ENCODE measurements around the gene MRPL12.

MRPL12 gene

GRCh38 chr17:81705518-81706231 is 2.5 kb downstream of the MRPL12 start:
- no CpG with 5 or more reads among the region's 30 CpGs for WGBS (ENCODE audit: extremely low coverage, insufficient coverage, low lambda C conversion rate)
- Histone ChIP-seq H3K18ac (ENCODE audit: low read length) (no peak overlapping the region), H3K23ac (ENCODE audit: low read length) (no peak overlapping the region), H3K27me3 (ENCODE audit: insufficient read depth, low read length, poor library complexity) (no peaks in the 10 kb centered on the region), H3K4ac (ENCODE audit: low read depth, low read length) (no peak overlapping the region), H3K4me3 (ENCODE audit: low read length) (no peak overlapping the region), H3K79me1 (ENCODE audit: low read length) (peaks cover 11% of the 10 kb centered on the region), H3K4me2 (ENCODE audit: low read length) (no peak overlapping the region), H2BK15ac (replicated peaks; ENCODE audit: low read depth) (no peak overlapping the region), H2BK5ac (ENCODE audit: low read length) (no peak overlapping the region), H3K36me3 (ENCODE audit: control insufficient read depth, insufficient read depth, low read length) (peaks cover 5% of the 10 kb centered on the region), H3K79me2 (ENCODE audit: control insufficient read depth, insufficient read depth, low read length) (peaks cover 34% of the 10 kb centered on the region), H2BK120ac (ENCODE audit: low read depth, low read length) (no peak overlapping the region), H4K8ac (ENCODE audit: low read depth, low read length) (no peak overlapping the region), H3K56ac (ENCODE audit: low read length) (no peak overlapping the region), H3K27ac (ENCODE audit: low read depth, low read length) (no peak overlapping the region), H4K5ac (ENCODE audit: low read length) (no peak overlapping the region), H3K9ac (ENCODE audit: low read length) (no peak overlapping the region), H2AK5ac (ENCODE audit: low read length) (no peak overlapping the region), H3K4me1 (ENCODE audit: control insufficient read depth, low read depth, low read length) (peaks cover under 1% of the 10 kb centered on the region)
- no peak for DNase-seq

- no peak overlapping the region for H3K4me2 ChIP-seq (ENCODE audit: low read length)
- H2BK5ac ChIP-seq (ENCODE audit: low read length): no peak overlapping the region
- H3K4me1 ChIP-seq (ENCODE audit: control insufficient read depth, low read depth, low read length): peaks cover 4% of the 10 kb centered on the region
- H3K4ac ChIP-seq (ENCODE audit: low read depth, low read length): no peak overlapping the region
- H4K5ac ChIP-seq (ENCODE audit: low read length): no peak overlapping the region
- H3K23ac ChIP-seq (ENCODE audit: low read length): no peak overlapping the region
- DNase-seq: no peak
- H2AK5ac ChIP-seq (ENCODE audit: low read length): no peak overlapping the region
- H2BK15ac ChIP-seq (replicated peaks; ENCODE audit: low read depth): no peak overlapping the region
- no peak overlapping the region for H3K18ac ChIP-seq (ENCODE audit: low read length)
- H3K27ac ChIP-seq (ENCODE audit: low read depth, low read length): no peak overlapping the region
- WGBS (ENCODE audit: extremely low coverage, insufficient coverage, low lambda C conversion rate): no CpG with 5 or more reads among the region's 17 CpGs
- peaks cover 8% of the 10 kb centered on the region for H3K79me1 ChIP-seq (ENCODE audit: low read length)
- H3K27me3 ChIP-seq (ENCODE audit: insufficient read depth, low read length, poor library complexity): no peaks in the 10 kb centered on the region
- H3K36me3 ChIP-seq (ENCODE audit: control insufficient read depth, insufficient read depth, low read length): peaks cover 1% of the 10 kb centered on the region
- H4K8ac ChIP-seq (ENCODE audit: low read depth, low read length): no peak overlapping the region
- no peak overlapping the region for H3K4me3 ChIP-seq (ENCODE audit: low read length)
- H3K56ac ChIP-seq (ENCODE audit: low read length): no peak overlapping the region
- no peak overlapping the region for H3K9ac ChIP-seq (ENCODE audit: low read length)
- no peak overlapping the region for H2BK120ac ChIP-seq (ENCODE audit: low read depth, low read length)
- peaks cover 28% of the 10 kb centered on the region for H3K79me2 ChIP-seq (ENCODE audit: control insufficient read depth, insufficient read depth, low read length)
These were observed 3.1 kb downstream of the MRPL12 start for GRCh38 chr17:81706232-81706611.

- H4K5ac ChIP-seq (ENCODE audit: low read length): no peak overlapping the region
- H2BK5ac ChIP-seq (ENCODE audit: low read length): no peak overlapping the region
- no peak for DNase-seq
- no peak overlapping the region for H3K18ac ChIP-seq (ENCODE audit: low read length)
- peaks cover 8% of the 10 kb centered on the region for H3K79me1 ChIP-seq (ENCODE audit: low read length)
- no peak overlapping the region for H3K9ac ChIP-seq (ENCODE audit: low read length)
- peaks cover 4% of the 10 kb centered on the region for H3K4me1 ChIP-seq (ENCODE audit: control insufficient read depth, low read depth, low read length)
- no peak overlapping the region for H3K27ac ChIP-seq (ENCODE audit: low read depth, low read length)
- no peak overlapping the region for H3K4me2 ChIP-seq (ENCODE audit: low read length)
- H3K56ac ChIP-seq (ENCODE audit: low read length): no peak overlapping the region
- no peak overlapping the region for H4K8ac ChIP-seq (ENCODE audit: low read depth, low read length)
- H2BK120ac ChIP-seq (ENCODE audit: low read depth, low read length): no peak overlapping the region
- H3K27me3 ChIP-seq (ENCODE audit: insufficient read depth, low read length, poor library complexity): no peaks in the 10 kb centered on the region
- no CpG with 5 or more reads among the region's 54 CpGs for WGBS (ENCODE audit: extremely low coverage, insufficient coverage, low lambda C conversion rate)
- H2AK5ac ChIP-seq (ENCODE audit: low read length): no peak overlapping the region
- H3K4ac ChIP-seq (ENCODE audit: low read depth, low read length): no peak overlapping the region
- H3K23ac ChIP-seq (ENCODE audit: low read length): no peak overlapping the region
- H3K36me3 ChIP-seq (ENCODE audit: control insufficient read depth, insufficient read depth, low read length): peaks cover 1% of the 10 kb centered on the region
- H3K4me3 ChIP-seq (ENCODE audit: low read length): no peak overlapping the region
- H2BK15ac ChIP-seq (replicated peaks; ENCODE audit: low read depth): no peak overlapping the region
- H3K79me2 ChIP-seq (ENCODE audit: control insufficient read depth, insufficient read depth, low read length): peaks cover 22% of the 10 kb centered on the region
These were observed 3.8 kb downstream of the MRPL12 start for GRCh38 chr17:81706757-81707624.

GRCh38 chr17:81707725-81708646 is 4.8 kb downstream of the MRPL12 start:
- Histone ChIP-seq H4K8ac (ENCODE audit: low read depth, low read length) (no peak overlapping the region), H3K4me3 (ENCODE audit: low read length) (no peak overlapping the region), H3K4ac (ENCODE audit: low read depth, low read length) (no peak overlapping the region), H3K9ac (ENCODE audit: low read length) (no peak overlapping the region), H2AK5ac (ENCODE audit: low read length) (no peak overlapping the region), H3K79me1 (ENCODE audit: low read length) (peaks cover 11% of the 10 kb centered on the region), H3K23ac (ENCODE audit: low read length) (no peak overlapping the region), H3K4me2 (ENCODE audit: low read length) (no peak overlapping the region), H3K56ac (ENCODE audit: low read length) (no peak overlapping the region), H2BK5ac (ENCODE audit: low read length) (no peak overlapping the region), H3K36me3 (ENCODE audit: control insufficient read depth, insufficient read depth, low read length) (peaks cover 1% of the 10 kb centered on the region), H2BK15ac (replicated peaks; ENCODE audit: low read depth) (no peak overlapping the region), H3K27me3 (ENCODE audit: insufficient read depth, low read length, poor library complexity) (no peaks in the 10 kb centered on the region), H2BK120ac (ENCODE audit: low read depth, low read length) (no peak overlapping the region), H3K27ac (ENCODE audit: low read depth, low read length) (no peak overlapping the region), H3K79me2 (ENCODE audit: control insufficient read depth, insufficient read depth, low read length) (peaks cover 15% of the 10 kb centered on the region), H3K18ac (ENCODE audit: low read length) (no peak overlapping the region), H4K5ac (ENCODE audit: low read length) (no peak overlapping the region), H3K4me1 (ENCODE audit: control insufficient read depth, low read depth, low read length) (peaks cover 6% of the 10 kb centered on the region)
- no CpG with 5 or more reads among the region's 25 CpGs for WGBS (ENCODE audit: extremely low coverage, insufficient coverage, low lambda C conversion rate)
- DNase-seq: no peak

- no peak overlapping the region for H3K4me3 ChIP-seq (ENCODE audit: low read length)
- H3K4me1 ChIP-seq (ENCODE audit: control insufficient read depth, low read depth, low read length): peaks cover 6% of the 10 kb centered on the region
- H3K27ac ChIP-seq (ENCODE audit: low read depth, low read length): no peak overlapping the region
- DNase-seq: no peak
- H2AK5ac ChIP-seq (ENCODE audit: low read length): no peak overlapping the region
- H2BK15ac ChIP-seq (replicated peaks; ENCODE audit: low read depth): no peak overlapping the region
- no peaks in the 10 kb centered on the region for H3K27me3 ChIP-seq (ENCODE audit: insufficient read depth, low read length, poor library complexity)
- no peak overlapping the region for H3K56ac ChIP-seq (ENCODE audit: low read length)
- no peak overlapping the region for H3K4me2 ChIP-seq (ENCODE audit: low read length)
- peaks cover 10% of the 10 kb centered on the region for H3K79me2 ChIP-seq (ENCODE audit: control insufficient read depth, insufficient read depth, low read length)
- no peak overlapping the region for H2BK120ac ChIP-seq (ENCODE audit: low read depth, low read length)
- no peak overlapping the region for H3K18ac ChIP-seq (ENCODE audit: low read length)
- no peak overlapping the region for H3K23ac ChIP-seq (ENCODE audit: low read length)
- peaks cover 1% of the 10 kb centered on the region for H3K36me3 ChIP-seq (ENCODE audit: control insufficient read depth, insufficient read depth, low read length)
- no peak overlapping the region for H2BK5ac ChIP-seq (ENCODE audit: low read length)
- H4K5ac ChIP-seq (ENCODE audit: low read length): no peak overlapping the region
- no peak overlapping the region for H3K9ac ChIP-seq (ENCODE audit: low read length)
- no CpG with 5 or more reads among the region's 17 CpGs for WGBS (ENCODE audit: extremely low coverage, insufficient coverage, low lambda C conversion rate)
- H4K8ac ChIP-seq (ENCODE audit: low read depth, low read length): no peak overlapping the region
- H3K4ac ChIP-seq (ENCODE audit: low read depth, low read length): no peak overlapping the region
- peaks cover 11% of the 10 kb centered on the region for H3K79me1 ChIP-seq (ENCODE audit: low read length)
These were observed 5.6 kb downstream of the MRPL12 start for GRCh38 chr17:81708739-81709185.
